ENCODE results near the gene EIF1AD.
"Not testable (repeated sequence)": the region's sequence is repeated elsewhere in the genome, so short reads cannot be mapped to it uniquely, and the experiment has no call there.

DNA sequence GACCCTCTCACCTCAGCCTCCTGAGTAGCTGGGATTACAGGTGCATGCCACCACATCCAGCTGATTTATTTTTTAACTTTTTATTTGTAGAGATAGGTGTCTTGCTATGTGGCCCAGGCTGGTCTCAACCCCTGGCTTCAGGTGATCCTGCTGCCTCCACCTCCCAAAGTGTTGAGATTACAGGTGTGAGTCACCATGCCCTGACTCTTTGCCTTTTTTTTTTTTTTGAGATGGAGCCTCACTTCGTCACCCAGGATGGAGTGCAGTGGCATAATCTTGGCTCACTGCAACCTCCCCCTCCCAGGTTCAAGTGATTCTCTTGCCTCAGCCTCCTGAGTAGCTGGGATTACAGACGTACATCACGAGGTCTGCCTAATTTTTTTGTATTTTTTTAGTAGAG, 50.3 kb downstream of the EIF1AD start:
- TF ChIP-seq MAZ (CRISPR knock-in tag; conservative IDR thresholded peaks at IDR 0.05 in 1 of 2, IDR thresholded peaks at IDR 0.05 in 1 of 2); CCAR2 (IDR thresholded peaks at IDR 0.05; ENCODE audit: low read depth, low read length); JUND (IDR thresholded peaks at IDR 0.05; ENCODE audit: borderline replicate concordance, low read depth, low read length); JUND (tag; IDR thresholded peaks at IDR 0.05; ENCODE audit: borderline replicate concordance, low read depth, low read length); GTF2A2 (tag; IDR thresholded peaks at IDR 0.05); MTA3 (IDR thresholded peaks at IDR 0.05; ENCODE audit: borderline replicate concordance); OTX1 (CRISPR knock-in tag; IDR thresholded peaks at IDR 0.05); ARNT (IDR thresholded peaks at IDR 0.05); ZKSCAN8 (CRISPR knock-in tag; IDR thresholded peaks at IDR 0.05); POLR2AphosphoS5 (IDR thresholded peaks at IDR 0.05; ENCODE audit: control insufficient read depth, insufficient read depth, low read depth, low read length): not testable (repeated sequence)
- TF ChIP-seq, protein P1, sequence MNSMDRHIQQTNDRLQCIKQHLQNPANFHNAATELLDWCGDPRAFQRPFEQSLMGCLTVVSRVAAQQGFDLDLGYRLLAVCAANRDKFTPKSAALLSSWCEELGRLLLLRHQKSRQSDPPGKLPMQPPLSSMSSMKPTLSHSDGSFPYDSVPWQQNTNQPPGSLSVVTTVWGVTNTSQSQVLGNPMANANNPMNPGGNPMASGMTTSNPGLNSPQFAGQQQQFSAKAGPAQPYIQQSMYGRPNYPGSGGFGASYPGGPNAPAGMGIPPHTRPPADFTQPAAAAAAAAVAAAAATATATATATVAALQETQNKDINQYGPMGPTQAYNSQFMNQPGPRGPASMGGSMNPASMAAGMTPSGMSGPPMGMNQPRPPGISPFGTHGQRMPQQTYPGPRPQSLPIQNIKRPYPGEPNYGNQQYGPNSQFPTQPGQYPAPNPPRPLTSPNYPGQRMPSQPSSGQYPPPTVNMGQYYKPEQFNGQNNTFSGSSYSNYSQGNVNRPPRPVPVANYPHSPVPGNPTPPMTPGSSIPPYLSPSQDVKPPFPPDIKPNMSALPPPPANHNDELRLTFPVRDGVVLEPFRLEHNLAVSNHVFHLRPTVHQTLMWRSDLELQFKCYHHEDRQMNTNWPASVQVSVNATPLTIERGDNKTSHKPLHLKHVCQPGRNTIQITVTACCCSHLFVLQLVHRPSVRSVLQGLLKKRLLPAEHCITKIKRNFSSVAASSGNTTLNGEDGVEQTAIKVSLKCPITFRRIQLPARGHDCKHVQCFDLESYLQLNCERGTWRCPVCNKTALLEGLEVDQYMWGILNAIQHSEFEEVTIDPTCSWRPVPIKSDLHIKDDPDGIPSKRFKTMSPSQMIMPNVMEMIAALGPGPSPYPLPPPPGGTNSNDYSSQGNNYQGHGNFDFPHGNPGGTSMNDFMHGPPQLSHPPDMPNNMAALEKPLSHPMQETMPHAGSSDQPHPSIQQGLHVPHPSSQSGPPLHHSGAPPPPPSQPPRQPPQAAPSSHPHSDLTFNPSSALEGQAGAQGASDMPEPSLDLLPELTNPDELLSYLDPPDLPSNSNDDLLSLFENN (IDR thresholded peaks at IDR 0.05; ENCODE audit: low read depth in 2 of 2, low read length in 2 of 2): not testable (repeated sequence)
- TF ChIP-seq, protein P2, sequence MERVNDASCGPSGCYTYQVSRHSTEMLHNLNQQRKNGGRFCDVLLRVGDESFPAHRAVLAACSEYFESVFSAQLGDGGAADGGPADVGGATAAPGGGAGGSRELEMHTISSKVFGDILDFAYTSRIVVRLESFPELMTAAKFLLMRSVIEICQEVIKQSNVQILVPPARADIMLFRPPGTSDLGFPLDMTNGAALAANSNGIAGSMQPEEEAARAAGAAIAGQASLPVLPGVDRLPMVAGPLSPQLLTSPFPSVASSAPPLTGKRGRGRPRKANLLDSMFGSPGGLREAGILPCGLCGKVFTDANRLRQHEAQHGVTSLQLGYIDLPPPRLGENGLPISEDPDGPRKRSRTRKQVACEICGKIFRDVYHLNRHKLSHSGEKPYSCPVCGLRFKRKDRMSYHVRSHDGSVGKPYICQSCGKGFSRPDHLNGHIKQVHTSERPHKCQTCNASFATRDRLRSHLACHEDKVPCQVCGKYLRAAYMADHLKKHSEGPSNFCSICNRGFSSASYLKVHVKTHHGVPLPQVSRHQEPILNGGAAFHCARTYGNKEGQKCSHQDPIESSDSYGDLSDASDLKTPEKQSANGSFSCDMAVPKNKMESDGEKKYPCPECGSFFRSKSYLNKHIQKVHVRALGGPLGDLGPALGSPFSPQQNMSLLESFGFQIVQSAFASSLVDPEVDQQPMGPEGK (CRISPR knock-in tag; IDR thresholded peaks at IDR 0.05; ENCODE audit: borderline replicate concordance): not testable (repeated sequence)

Data from K562 (cell line).